Activated T-cell treated with anti-CD3 and anti-CD28 coated beads for 24 hours (primary cell): ENCODE results near the gene CCDC7.
"Not testable (repeated sequence)": the region's sequence is repeated elsewhere in the genome, so short reads cannot be mapped to it uniquely, and the experiment has no call there.

Source experiments
- DNase-seq: peaks from one replicate; pipeline ENCODE4 v3.0.0-alpha.2; 2020; ENCODE audit warnings: low read depth

The CCDC7 gene

GRCh38 chr10:32454148-32454547, 8.2 kb downstream of the CCDC7 start:
- no peak for DNase-seq

GRCh38 chr10:32459051-32459698, 13.2 kb downstream of the CCDC7 start:
- no peak for DNase-seq

- no peak for DNase-seq
Measured at GRCh38 chr10:32461203-32461602, 15.3 kb downstream of the CCDC7 start.

- DNase-seq = no peak
Measured at GRCh38 chr10:32471232-32471631, 25.3 kb downstream of the CCDC7 start.

GRCh38 chr10:32477499-32477898, 31.6 kb downstream of the CCDC7 start:
- no peak for DNase-seq

- DNase-seq = no peak
Measured at GRCh38 chr10:32481606-32482005, 35.7 kb downstream of the CCDC7 start.

GRCh38 chr10:32483019-32483502, 37.1 kb downstream of the CCDC7 start:
- not testable (repeated sequence) for DNase-seq

- DNase-seq = not testable (repeated sequence)
Measured at GRCh38 chr10:32488038-32488437, 42.1 kb downstream of the CCDC7 start.

- no peak for DNase-seq
Measured at GRCh38 chr10:32489158-32489557, 43.2 kb downstream of the CCDC7 start.

GRCh38 chr10:32489901-32490300, 44.0 kb downstream of the CCDC7 start:
- DNase-seq = no peak

- DNase-seq = not testable (repeated sequence)
Measured at GRCh38 chr10:32494562-32494961, 48.6 kb downstream of the CCDC7 start.

- DNase-seq = not testable (repeated sequence)
Measured at GRCh38 chr10:32500136-32500535, 54.2 kb downstream of the CCDC7 start.

GRCh38 chr10:32501906-32502305, 56.0 kb downstream of the CCDC7 start:
- no peak for DNase-seq

GRCh38 chr10:32505762-32506420, 60.0 kb downstream of the CCDC7 start:
- not testable (repeated sequence) for DNase-seq

- no peak for DNase-seq
Measured at GRCh38 chr10:32511599-32511998, 65.7 kb downstream of the CCDC7 start.

- DNase-seq = no peak
Measured at GRCh38 chr10:32516567-32517495, 70.9 kb downstream of the CCDC7 start.

- DNase-seq = no peak
Measured at GRCh38 chr10:32530231-32530630, 84.3 kb downstream of the CCDC7 start.

- no peak for DNase-seq
Measured at GRCh38 chr10:32538256-32538655, 92.3 kb downstream of the CCDC7 start.

GRCh38 chr10:32540691-32541470, 94.9 kb downstream of the CCDC7 start:
- no peak for DNase-seq

- DNase-seq = no peak
Measured at GRCh38 chr10:32548208-32548607, 102.3 kb downstream of the CCDC7 start.

GRCh38 chr10:32556783-32557395, 110.9 kb downstream of the CCDC7 start:
- DNase-seq = no peak
